Measurements from ENCODE around the gene DEDD2. TPM values are rescaled to one million over a fixed set of nuclear protein-coding genes. Genes with fewer than 3 reads are reported as not detected.

DEDD2 gene
- total RNA-seq, 1 donor from 2014 or later: 15.8 TPM

DNA sequence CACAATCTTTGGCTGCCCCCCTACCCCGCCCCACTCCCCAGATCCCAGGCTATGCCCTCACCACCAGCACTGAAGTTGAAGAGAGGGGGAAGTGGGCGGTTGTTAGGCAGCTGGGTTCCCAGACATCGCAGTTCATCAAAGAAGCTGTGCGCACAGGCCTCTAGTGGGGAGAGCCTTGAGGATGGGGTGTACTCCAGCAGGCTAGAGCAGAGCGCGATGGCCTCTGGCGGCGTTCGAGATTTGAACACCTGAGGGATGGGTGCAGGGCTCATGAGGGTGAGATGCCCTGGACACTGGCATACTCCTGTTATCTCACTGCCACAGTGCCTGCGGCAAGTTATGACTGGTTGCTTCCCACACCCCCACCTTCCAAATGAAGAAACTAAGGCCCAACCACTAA lies 15.0 kb upstream of the DEDD2 start:
- Histone ChIP-seq H3K4me3 (no peak overlapping the region), H3K9me3 (replicated peaks) (no peaks in the 10 kb centered on the region), H3K4me1 (peaks cover 18% of the 10 kb centered on the region), H3K36me3 (peaks cover 89% of the 10 kb centered on the region), H3K27me3 (ENCODE audit: low read depth) (no peaks in the 10 kb centered on the region), H3K27ac (replicated peaks) (no peak overlapping the region)
- no peak for DNase-seq
- no peak for TF ChIP-seq CTCF (IDR thresholded peaks at IDR 0.05; ENCODE audit: borderline replicate concordance)
- intact Hi-C loops (cut with micrococcal nuclease): no loop called here

GRCh38 chr19:42230571-42230970 lies 13.1 kb upstream of the DEDD2 start:
- H3K27ac ChIP-seq (replicated peaks): peak overlapping the region; percentile 8
- peaks cover 92% of the 10 kb centered on the region for H3K36me3 ChIP-seq
- no peak overlapping the region for H3K4me3 ChIP-seq
- H3K27me3 ChIP-seq (ENCODE audit: low read depth): no peaks in the 10 kb centered on the region
- no peak for TF ChIP-seq CTCF (IDR thresholded peaks at IDR 0.05; ENCODE audit: borderline replicate concordance)
- DNase-seq: no peak
- H3K9me3 ChIP-seq (replicated peaks): no peaks in the 10 kb centered on the region
- intact Hi-C loops (cut with micrococcal nuclease): no loop called here
- peaks cover 18% of the 10 kb centered on the region for H3K4me1 ChIP-seq

GRCh38 chr19:42229855-42230351 lies 12.4 kb upstream of the DEDD2 start:
- Histone ChIP-seq H3K27me3 (ENCODE audit: low read depth) (no peaks in the 10 kb centered on the region), H3K4me1 (peaks cover 18% of the 10 kb centered on the region), H3K9me3 (replicated peaks) (no peaks in the 10 kb centered on the region), H3K36me3 (peaks cover 92% of the 10 kb centered on the region), H3K4me3 (no peak overlapping the region), H3K27ac (replicated peaks) (peak overlapping the region; percentile 5)
- intact Hi-C loops (cut with micrococcal nuclease): no loop called here
- no peak for TF ChIP-seq CTCF (IDR thresholded peaks at IDR 0.05; ENCODE audit: borderline replicate concordance)
- DNase-seq: no peak

GRCh38 chr19:42229301-42229854 lies 11.9 kb upstream of the DEDD2 start:
- intact Hi-C loops (cut with micrococcal nuclease): no loop called here
- H3K4me3 ChIP-seq: no peak overlapping the region
- H3K27ac ChIP-seq (replicated peaks): no peak overlapping the region
- TF ChIP-seq CTCF (IDR thresholded peaks at IDR 0.05; ENCODE audit: borderline replicate concordance): no peak
- peaks cover 18% of the 10 kb centered on the region for H3K4me1 ChIP-seq
- no peaks in the 10 kb centered on the region for H3K9me3 ChIP-seq (replicated peaks)
- H3K27me3 ChIP-seq (ENCODE audit: low read depth): no peaks in the 10 kb centered on the region
- peaks cover 92% of the 10 kb centered on the region for H3K36me3 ChIP-seq
- no peak for DNase-seq

GRCh38 chr19:42228641-42229040 lies 11.2 kb upstream of the DEDD2 start:
- Histone ChIP-seq H3K27me3 (ENCODE audit: low read depth) (no peaks in the 10 kb centered on the region), H3K27ac (replicated peaks) (no peak overlapping the region), H3K36me3 (peaks cover 89% of the 10 kb centered on the region), H3K4me1 (peaks cover 18% of the 10 kb centered on the region), H3K4me3 (no peak overlapping the region), H3K9me3 (replicated peaks) (no peaks in the 10 kb centered on the region)
- intact Hi-C loops (cut with micrococcal nuclease): no loop called here
- DNase-seq: no peak
- no peak for TF ChIP-seq CTCF (IDR thresholded peaks at IDR 0.05; ENCODE audit: borderline replicate concordance)

Measured in left ventricle myocardium inferior (tissue), 1 donor.